Stimulated activated CD4-positive, alpha-beta T cell treated with anti-CD3 and anti-CD28 coated beads, Interleukin-12 subunit alpha, Interleukin-12 subunit beta, amount 100 ng/mL, for 48 hours (primary cell): ENCODE results near the gene TM4SF18.
"Not testable (repeated sequence)": the region's sequence is repeated elsewhere in the genome, so short reads cannot be mapped to it uniquely, and the experiment has no call there.

ENCODE experiments used
- DNase-seq, 3 donors: peaks; one replicate each; pipeline ENCODE4 v3.0.0-alpha.2; 2020; ENCODE audit warnings: low read depth in 2 of 3, low spot score in 1 of 3

The TM4SF18 gene, protein sequence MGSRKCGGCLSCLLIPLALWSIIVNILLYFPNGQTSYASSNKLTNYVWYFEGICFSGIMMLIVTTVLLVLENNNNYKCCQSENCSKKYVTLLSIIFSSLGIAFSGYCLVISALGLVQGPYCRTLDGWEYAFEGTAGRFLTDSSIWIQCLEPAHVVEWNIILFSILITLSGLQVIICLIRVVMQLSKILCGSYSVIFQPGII

DNA sequence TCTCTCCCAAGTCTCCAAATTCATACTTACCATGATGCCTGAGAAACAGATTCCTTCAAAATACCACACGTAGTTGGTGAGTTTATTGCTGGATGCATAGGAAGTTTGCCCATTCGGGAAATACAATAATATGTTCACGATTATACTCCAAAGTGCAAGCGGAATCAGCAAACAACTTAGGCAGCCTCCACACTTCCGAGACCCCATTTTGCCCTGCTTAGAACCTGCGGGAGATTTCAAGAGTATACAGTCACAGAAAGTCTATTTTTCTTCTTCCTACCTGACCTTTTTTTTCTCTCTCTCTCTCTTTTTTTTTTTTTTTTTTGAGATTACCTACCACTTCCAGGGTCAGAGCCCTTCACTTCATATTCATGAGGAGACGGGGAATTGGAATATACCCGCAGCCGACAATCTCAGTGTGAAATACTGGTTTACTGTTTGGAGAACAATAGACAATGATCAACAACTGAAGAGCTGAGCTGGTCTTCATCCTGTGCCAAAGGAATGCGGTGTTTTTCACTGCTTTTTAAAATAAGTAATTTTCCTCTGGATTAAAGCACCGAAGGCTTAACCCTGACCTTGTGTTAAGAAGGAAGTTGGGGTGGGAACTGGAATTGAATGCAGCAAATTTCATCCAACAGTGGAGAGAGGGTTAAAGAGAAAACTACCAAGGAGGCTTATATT lies at the start of gene TM4SF18:
Gene TM4SF18, minus strand, starts transcription at position 461 of the 684 bp plus-strand sequence. Its CDS starts 254 bp downstream, at position 207.
- no peak for DNase-seq

DNA sequence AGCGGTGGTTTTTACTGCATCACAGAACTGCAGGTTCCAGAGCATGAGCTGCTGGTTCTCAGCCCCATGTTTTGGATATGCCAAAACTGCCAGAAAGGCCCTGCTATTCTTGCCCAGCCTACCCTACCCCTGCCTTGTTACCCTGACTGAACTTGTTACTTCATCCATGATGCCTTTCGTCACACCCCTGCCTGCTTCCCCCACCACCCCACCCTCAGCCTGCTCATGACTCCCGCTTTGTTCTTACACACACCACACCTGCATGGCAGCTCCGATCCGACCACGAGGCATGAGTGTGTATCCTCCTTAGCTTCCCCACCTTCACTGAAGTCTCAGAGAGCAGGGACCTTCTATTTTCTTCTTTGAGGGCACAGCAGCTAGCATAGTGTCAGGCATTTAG lies 49.1 kb upstream of the TM4SF18 start:
- DNase-seq: no peak

- no peak for DNase-seq
Observed at GRCh38 chr3:149382101-149382467, 48.6 kb upstream of the TM4SF18 start.

GRCh38 chr3:149381173-149382100 lies 48.0 kb upstream of the TM4SF18 start:
- no peak for DNase-seq

DNA sequence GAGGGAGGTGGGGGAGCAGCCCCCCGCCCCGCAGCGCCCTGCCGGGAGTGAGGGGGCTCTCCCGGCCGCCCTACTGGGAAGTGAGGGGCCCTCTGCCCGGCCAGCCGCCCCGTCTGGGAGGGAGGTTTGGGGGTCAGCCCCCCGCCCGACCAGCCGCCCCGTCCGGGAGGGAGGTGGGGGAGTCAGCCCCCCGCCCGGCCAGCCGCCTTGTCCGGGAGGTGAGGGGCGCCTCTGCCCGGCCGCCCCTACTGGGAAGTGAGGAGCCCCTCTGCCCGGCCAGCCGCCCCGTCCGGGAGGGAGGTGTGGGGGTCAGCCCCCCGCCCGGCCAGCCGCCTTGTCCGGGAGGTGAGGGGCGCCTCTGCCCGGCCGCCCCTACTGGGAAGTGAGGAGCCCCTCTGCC lies 46.8 kb upstream of the TM4SF18 start:
- not testable (repeated sequence) for DNase-seq

DNA sequence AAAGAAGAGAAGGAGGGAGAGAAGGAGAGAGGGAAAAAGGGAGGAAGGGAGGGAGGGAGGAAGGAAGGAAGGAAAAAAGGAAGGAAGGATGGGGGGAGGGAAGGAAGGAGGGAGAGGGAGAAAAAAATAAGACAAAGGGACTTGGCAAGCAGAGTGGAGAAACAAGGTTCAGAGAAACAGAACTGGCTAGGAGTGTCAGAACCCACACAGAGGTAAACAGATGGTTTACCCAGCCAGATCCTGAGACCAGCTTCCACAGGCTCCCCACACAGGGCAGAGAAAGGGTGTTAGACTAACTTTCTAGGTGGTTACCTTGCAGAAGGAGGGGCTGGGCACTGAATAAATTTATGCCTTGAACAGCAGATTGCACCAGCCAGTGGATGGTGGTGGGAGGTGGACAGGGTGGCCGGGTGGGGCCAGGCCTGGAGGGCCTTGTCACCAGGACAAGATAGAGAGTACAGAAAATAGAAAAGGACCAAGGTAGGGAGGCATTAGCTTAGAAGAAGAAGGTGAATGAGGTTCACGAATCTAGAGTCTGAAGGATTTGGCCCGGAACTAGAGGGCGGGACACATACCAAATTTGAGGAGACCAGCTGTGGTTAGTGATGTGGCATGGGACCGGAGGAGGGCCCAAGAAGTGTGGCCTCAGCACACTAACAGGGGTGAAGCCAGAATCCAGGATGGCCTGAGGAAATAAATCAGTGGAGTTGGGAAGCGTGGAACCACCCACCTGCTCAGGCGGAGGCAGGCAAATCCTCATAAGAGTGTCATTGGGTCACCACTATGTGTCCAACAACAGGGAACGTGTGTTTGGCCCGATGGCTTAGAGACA lies 45.3 kb upstream of the TM4SF18 start:
- DNase-seq: no peak

DNA sequence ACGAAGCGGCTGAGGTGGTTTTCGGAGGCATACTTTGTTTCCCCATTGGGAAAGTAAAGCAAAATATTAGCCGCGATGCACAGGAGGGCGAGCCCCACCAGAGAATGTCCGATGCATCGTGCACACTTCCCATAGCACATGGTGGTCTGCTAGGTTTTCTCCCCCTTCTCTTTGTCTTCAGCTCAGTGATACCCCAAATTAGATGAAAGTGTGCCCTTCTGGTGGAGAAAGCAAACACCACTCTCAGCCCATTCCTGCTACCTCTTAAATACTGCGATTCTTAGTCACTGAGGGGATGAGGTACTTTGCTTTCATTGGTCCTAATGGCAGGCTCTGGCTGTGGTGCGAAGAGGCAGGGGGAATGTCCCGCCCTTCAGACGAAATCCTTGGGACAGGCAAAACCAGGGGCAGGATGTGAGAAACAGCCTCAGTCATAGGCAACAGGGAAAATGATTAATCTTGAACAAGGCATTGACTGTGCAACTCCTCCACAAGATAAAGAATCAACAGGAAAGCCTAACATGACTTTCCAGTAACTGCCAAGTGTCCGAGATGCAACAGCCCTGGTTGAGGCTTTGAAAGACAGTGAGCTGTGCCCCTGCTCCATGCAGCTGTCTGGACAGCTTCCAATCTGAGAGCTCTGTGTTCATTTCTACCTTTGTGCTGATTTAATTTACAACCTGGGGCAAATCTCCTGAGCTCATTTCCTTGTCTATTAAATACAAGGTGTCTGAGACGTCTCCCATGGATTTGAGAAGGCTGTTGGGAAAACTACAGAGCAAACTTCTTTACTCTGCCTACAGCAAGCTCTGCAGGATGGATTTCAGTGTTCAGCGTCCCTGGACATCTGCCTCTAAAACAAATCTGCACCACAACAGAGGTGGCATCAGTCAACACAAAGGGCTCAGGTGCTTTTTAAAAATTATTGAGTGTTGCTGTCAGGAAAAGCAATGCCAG lies 44.2 kb upstream of the TM4SF18 start, which contains the start of gene TM4SF1:
Gene TM4SF1, minus strand, starts transcription at position 242 of the 957 bp plus-strand sequence. Its CDS starts 102 bp downstream, at position 140.
- DNase-seq: no peak

- DNase-seq: no peak
Observed at GRCh38 chr3:149376718-149377407, 43.4 kb upstream of the TM4SF18 start.

GRCh38 chr3:149375501-149376196 lies 42.2 kb upstream of the TM4SF18 start:
- no peak for DNase-seq

DNA sequence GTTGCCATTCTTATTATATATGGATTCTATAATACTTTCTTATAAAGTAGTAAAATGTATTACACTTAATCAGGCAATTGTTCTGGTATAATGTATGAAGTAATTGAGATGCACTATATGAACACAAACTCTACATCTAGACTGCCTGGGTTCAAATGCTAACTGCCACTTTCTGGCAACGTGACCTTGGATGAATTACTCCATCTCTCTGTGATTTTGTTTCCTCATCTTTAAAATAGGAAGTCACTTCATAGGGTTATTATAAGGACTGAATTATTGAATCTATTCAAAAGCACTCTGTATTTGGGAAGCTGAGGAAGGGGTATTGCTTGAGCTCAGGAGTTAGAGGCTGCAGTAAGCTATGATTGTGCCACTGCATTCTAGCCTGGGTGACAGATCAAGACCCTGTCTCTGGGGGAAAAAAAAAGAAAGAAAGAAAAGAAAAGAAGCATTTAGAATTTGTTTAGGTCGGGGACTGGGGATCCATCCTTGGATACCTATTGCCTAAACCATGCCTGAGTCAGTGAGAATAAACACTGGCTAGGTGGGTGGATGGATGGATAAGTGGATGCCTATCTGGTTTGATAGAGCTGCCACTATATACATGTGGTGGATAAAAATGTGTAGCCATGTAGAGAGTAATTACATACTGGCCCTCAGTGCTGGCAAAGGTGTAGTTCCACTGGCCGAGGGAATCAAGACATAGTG lies 41.5 kb upstream of the TM4SF18 start:
- no peak for DNase-seq

DNA sequence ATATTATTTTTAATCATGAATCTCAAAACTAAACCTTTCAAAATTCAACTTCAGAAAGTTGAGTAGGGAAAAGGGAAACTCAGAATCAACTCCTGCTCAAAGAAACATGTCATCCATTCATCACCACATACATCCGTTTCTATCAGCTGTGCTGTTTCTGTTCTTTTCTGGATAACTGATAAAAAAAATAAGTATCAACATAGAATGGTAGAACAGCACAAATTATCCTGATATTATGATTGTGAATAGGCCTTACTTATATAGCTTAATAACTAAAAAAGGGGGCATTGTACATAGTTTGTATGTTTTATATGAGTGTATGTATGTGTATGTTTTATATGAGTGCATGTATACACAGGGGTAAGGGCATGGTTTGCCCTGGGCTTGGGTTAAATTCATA lies 41.0 kb upstream of the TM4SF18 start:
- no peak for DNase-seq

DNA sequence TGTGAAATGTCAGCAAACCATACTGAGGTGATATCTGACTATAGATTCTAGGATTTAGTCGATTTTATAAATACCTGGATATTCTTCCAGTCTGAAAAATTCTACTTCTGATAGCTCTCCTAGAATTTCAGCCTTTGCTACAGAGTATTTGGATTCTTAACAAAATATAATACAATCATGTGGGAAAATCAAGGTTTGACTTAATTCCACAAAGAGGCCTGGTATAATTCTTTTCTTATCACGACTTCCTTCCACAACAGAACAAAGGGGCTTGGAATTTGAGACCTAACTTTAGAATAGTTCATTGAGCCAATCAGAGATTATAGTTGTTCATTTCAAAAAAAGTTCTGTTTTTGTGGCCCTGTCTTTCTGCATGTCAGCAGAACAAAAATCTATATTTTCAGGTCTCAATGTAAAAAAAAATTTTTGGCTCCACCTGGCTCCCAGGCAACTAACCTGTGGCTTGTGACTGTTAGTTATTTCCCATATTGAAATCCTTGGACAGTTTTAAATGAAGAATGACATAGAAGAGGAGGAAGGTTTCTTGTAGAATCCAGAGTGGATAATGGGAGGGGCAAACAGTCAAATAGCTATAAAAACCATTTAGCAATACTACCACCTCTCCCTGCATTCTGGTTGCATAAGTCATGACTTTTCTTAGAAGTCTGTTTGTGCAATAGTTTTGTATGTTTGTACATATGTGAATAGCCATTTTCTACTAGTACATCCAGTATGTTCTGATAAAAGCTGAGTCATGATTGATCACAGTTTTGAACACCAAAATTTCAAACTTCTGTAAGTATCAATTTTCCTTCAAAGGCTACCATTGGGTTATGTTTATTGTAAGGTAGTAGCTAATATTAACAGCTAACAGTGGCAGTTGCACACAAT lies 40.0 kb upstream of the TM4SF18 start:
- DNase-seq: no peak

- no peak for DNase-seq
Observed at GRCh38 chr3:149371723-149372114, 38.3 kb upstream of the TM4SF18 start.

- no peak for DNase-seq
Observed at GRCh38 chr3:149371001-149371722, 37.7 kb upstream of the TM4SF18 start.

DNA sequence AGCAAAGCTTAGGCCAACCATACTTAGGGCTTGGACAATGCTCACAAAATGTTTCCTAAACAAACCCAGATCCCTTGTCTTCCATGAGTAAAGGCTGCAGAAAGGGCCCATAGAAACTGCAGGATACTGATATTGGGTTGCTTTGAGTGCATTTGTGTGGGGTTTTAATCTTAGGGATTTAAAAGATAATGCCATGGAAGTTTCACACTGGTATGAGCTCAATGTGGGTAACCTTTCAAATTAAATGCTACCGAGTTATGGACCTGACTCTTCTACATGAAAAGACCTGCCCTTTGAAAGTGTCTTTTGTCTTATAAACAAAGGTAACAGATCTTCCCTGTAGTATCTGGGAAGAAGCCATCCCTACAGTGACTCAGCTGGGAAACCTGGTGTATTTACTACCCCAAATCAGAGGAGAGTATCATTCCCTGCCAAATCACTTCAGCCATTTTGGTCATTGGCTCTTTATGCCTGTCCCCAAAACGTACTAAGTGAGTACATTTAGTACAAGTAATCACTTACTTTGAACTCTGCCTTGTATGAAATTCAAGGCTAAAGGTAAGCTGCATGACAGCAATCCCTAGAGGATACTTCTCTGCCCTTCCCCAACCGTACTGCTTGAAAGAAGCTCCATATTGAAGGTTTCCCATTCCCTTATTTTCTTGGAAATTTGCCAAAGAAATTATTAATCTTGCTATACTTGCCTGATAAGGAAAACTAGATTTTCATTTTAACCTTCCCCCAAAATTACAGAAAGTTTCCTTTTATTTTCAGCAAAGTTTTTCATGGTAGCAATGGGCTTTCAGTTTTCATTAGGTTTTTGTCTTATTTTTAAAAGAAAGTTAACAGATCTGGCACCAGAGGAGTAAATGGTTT lies 36.8 kb upstream of the TM4SF18 start:
- DNase-seq: no peak
